Nucleus accumbens (tissue), 56 donors: Measurements from ENCODE around the gene RBCK1.
"Not testable (repeated sequence)": the region's sequence is repeated elsewhere in the genome, so short reads cannot be mapped to it uniquely, and the experiment has no call there.

ENCODE experiments used
- DNase-seq, 56 donors: peaks; one replicate each; lab custom pipeline; 2025; lab: John Stamatoyannopoulos, UW

Gene RBCK1

DNA sequence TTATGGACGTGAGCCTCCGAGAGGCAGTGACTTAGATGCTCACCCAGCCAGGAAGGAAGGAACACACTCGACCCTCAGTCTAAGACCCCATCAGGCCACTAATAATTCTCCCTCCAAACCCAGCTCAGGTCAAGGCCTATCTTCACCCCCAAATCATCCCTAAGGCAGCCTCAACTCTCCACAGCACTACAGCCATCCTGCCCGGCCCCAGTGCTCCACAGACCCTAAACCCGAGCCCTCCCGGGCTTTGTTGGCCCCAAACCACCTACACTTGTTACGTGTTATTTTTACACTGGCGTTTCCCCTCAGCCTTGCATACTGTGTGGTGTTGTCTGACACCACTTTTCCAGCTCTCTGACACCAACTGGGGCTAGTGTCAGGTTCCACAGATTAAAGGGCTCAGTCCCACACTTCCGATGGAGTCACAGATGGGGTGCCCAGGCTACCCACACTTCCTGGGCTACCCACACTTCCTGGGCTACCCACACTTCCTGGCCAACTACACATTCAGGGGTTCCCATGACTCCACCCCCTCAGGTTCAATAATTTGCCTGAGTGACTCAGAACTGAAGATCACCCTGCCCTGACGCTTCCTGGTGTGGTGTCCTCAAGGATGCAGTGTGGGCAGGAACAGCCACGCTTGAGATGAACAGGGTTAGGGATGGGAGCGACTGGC lies 25.3 kb downstream of the RBCK1 start:
- DNase-seq, result no peak

GRCh38 chr20:434221-434620 lies 26.1 kb downstream of the RBCK1 start:
- DNase-seq, result no peak

GRCh38 chr20:434661-435419 lies 26.7 kb downstream of the RBCK1 start:
- DNase-seq, result no peak

DNA sequence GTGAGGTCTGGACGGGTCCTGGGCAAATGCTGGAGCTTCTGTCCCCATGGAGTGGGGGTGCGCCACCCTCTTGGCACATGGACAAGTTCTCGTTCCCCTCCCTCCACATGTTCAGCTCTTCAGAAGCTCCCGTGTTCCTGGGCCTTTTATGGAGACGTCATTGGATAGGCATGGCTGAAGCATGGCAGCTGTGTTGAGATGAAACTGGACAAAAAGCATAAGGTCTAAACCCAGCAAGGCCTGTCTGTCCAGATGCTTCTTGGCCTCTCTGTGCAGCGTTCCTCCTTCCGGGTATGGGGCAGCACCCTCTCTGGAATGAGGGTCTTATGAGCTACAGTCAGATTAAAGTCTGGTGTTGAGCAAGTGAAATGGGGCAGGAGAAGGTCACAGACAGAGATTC lies 27.5 kb downstream of the RBCK1 start:
- DNase-seq, result no peak

GRCh38 chr20:436476-436875 lies 28.4 kb downstream of the RBCK1 start:
- DNase-seq, result no peak

DNA sequence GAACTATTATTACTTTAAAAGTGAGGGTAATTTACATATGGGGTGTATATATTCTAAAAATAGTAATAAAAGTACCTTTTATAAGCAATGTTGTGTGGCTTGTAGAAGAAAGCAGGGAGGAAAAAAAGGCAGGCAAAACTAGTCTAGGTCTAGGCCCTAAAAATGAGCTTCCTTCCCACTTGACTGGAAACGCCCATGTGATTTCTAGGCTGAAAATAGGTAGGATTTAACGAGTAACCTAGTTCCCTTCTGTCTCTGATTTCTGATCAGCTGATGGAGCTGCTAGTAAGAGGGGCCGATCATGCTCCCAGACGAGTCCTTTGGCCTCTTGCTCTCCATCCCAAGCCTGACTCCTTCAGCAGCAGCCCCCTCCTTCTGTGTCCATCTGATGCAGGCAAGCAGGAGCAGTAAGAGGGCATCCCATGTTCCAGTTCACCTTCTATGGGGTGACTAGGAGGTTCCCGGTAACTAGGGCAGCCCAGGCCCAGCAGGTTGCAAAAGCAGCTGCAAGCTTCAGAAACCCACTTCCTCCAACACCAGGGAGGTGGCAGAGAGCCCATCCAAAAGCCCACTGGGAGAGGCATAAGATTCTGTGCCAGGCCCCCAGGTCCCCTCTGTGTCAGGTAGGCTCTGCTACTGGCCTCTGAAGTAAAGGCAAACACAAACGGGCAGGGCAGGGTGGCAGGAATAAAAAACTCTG lies 29.8 kb downstream of the RBCK1 start:
- DNase-seq, result peak in 2 of 56 donors; percentile 8 to 18

DNA sequence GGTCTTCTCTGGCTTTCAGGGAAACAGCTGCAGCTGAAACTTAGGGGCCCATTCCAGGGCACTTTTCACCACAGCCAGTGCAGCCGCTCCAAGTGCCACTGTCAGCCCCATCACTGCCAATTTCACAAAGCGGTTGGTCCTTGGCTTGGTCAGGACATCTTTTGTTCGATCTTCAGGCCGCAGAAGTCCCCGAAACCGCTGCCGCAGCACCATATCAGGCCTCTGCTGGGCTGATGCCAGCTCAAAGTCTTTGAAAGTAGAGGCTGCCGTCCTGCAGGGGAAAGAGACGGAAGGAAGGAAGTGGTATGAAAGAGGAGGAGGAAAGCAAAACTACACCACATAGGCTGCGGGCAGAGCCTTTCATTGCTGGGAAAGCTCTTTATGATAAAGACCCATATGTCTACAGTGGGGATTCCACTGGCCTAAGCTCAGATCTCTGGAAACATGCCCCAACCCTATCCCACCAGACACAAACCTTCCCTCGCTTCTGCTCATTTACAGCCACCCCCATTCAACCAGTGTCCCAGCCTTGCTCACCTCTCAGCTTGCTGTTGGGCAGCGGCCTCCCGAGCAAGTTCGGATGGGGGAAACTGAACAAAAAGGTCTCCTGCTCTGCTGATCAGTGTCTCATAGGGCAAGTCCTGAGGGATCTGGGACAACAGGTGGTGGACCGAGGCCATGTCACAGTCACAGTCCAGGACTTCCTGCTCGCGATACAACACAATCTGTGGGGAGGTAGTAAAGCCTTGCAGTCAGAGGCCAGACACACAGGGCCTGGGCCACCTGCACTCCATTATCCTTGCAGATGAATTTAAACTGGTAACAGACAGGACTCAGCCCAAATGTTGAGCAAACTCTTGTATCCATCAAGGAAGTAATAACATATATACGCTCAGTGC lies 30.7 kb downstream of the RBCK1 start:
- DNase-seq, result peak in 2 of 56 donors; percentile 8 to 28

- DNase-seq, result no peak
Observed at GRCh38 chr20:440148-440547, 32.0 kb downstream of the RBCK1 start.

DNA sequence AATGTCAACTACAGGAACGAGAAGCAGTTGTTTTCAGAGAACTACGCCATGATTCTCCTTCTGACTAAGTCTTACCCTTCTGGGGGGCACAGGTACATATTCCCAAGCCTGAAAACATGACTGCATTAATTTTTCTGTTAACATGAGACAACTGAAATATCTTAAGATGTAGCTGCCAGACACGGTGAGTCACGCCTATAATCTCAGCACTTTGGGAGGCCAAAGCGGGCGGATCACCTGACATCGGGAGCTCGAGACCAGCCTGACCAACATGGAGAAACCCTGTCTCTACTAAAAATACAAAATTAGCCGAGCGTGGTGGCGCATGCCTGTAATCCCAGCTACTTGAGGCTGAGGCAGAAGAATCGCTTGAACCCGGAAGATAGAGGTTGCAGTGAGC lies 32.5 kb downstream of the RBCK1 start:
- DNase-seq, result no peak

- no peak for DNase-seq
Observed at GRCh38 chr20:443223-443775, 35.2 kb downstream of the RBCK1 start.

- DNase-seq, result no peak
Observed at GRCh38 chr20:444117-444516, 36.0 kb downstream of the RBCK1 start.

DNA sequence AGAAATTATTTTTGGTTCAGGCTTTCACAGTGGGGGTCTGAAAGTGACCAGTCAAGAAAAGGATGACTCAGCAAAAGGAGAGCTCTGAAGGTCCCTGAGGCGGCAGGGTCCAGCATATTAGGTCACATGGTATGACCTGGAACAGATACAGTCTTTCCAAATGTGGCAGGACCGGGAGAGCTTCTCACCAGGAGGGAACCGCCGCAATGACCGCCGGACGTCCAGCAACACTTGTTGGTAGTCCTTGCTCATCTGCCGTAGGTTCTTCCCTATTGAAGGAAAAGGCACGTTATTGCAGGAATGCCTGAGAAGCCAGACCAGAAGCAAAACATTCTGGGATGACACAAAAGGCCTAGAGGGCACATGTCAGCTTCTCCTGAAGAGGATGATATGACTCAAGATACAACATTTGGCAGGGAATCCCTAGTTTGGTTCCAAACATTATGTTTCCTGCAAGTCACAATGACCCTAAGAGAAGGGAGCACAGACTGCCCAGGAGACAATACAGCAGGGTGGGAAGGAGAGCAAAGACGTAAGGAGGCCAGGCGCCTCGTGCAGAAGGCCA lies 36.8 kb downstream of the RBCK1 start:
- peak in 1 of 56 donors; percentile 27 for DNase-seq

DNA sequence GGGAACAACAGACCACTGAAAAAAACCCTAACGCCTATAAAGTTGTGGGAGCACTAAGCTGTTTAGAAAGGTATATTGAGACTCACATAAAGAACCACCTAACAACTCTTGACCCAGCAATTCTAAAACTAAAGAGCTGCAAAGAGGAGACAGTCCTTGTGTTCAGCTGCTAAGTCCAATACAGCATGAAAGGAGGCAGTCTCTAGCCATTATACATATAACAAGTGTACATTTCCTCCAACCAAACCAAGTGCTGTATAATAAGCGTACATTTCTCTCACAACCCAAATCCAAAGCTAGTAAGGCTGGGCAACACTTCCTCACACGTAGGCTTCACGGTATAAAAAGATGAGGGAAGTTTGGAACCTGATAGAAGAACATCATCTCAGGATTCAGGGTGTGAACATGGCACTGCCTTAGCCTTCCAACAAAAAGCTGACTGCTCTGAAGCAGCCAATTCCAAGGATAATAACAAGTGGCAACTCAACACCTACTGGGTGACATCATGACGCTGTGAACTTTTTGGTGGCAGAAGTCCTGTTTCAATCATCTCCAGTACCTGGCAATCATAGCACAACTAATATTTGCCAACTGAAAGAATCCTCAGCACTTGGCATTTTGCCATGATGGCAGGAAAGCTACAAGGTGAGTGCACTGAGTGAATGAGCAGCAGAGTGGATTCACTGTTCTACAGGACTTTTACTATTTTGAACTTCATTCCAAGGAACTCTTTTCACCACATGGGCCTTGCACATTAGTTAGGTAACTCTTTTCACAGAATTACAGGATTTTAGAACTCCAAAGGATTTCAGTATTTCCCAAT lies 37.6 kb downstream of the RBCK1 start:
- no peak for DNase-seq

DNA sequence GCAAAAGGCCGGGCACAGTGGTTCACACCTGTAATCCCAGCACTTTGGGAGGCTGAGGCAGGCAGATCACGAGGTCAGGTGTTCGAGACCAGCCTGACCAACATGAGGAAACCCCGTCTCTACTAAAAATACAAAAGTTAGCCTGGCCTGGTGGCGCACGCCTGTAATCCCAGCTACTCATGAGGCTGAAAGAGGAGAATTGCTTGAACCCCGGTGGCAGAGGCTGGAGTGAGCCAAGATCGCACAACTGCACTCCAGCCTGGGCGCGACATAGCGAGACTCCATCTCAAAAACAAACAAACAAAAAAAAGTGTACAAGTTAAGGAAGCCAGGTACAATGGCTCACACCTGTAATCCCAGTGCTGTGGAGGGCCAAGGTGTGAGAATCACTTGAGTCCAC lies 43.9 kb downstream of the RBCK1 start:
- not testable (repeated sequence) for DNase-seq

DNA sequence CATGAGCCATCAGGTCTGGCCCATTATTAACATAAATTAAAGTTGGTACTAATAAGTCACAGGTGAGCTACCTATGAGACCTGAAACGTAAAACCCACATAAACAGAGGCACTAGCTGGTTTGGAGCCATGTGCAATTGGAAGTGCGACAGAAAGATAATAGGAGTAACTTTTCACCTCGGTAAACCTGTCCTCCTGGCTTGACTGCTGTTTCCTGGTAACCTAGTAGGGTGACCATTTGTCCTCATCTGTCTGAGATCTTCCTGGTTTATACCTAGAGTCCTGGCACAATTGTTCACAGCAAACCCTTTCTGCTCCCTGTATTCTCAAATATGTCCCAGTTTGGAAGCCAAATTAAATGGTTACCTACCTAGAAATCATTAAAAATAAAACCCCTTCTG lies 46.9 kb downstream of the RBCK1 start:
- no peak for DNase-seq

DNA sequence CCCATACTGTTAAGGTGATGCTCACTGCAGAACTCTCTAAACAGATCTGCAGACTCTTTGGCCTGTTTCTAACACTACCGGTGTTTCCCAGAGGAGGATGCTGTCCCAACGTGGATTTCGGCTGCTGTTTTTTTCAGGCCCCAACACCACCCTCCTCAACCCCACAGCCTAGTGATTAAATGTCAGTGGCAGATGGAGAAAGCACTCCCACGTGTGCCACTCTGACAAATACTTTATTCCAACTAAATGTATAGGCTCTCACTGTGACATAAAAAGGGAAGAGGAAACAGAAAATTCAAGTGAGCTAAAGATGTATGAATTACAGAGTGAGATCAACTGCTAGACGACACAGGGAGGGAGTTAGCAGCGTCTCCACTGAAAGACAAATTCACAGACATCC lies 50.7 kb downstream of the RBCK1 start:
- no peak for DNase-seq

GRCh38 chr20:460180-460579 lies 52.1 kb downstream of the RBCK1 start:
- no peak for DNase-seq

GRCh38 chr20:460707-461106 lies 52.6 kb downstream of the RBCK1 start:
- peak in 5 of 56 donors; percentile 3 to 17 (median 8) for DNase-seq
